H9 (cell line): ENCODE data around the gene SGO1. TPM values are rescaled to one million over a fixed set of nuclear protein-coding genes. Genes with fewer than 3 reads are reported as not detected.

Experiments used
- DNase-seq: peaks from one replicate; pipeline ENCODE4 v3.0.0-alpha.2; 2017
- H2AFZ ChIP-seq: one replicate; pipeline ENCODE4 v1.6.1; 2013; ENCODE audit warnings: mild to moderate bottlenecking, low read length, control low read depth, moderate library complexity
- H2AK5ac ChIP-seq: 2 replicates; pipeline ENCODE4 v1.6.1; 2013; ENCODE audit warnings: low read length, control low read depth, mixed read lengths; ENCODE audit not compliant: insufficient read length
- H2BK120ac ChIP-seq: one replicate; pipeline ENCODE4 v1.6.1; 2013; ENCODE audit warnings: low read depth, mild to moderate bottlenecking, low read length, control low read depth, inconsistent platforms; ENCODE audit not compliant: poor library complexity, severe bottlenecking
- H2BK12ac ChIP-seq: 2 replicates; pipeline ENCODE4 v1.6.1; 2013; ENCODE audit warnings: low read length, control low read depth, mixed read lengths, low read depth; ENCODE audit not compliant: insufficient read length
- H2BK15ac ChIP-seq: 2 replicates; pipeline ENCODE4 v1.6.1; 2013; ENCODE audit warnings: low read depth, low read length, control low read depth
- H2BK20ac ChIP-seq: one replicate; pipeline ENCODE4 v1.6.1; 2013; ENCODE audit warnings: low read depth, mild to moderate bottlenecking, low read length, control low read depth, inconsistent platforms; ENCODE audit not compliant: poor library complexity, severe bottlenecking
- H2BK5ac ChIP-seq: 2 replicates; pipeline ENCODE4 v1.6.1; 2013; ENCODE audit warnings: low read length, control low read depth, mixed read lengths; ENCODE audit not compliant: insufficient read length
- H3K14ac ChIP-seq: 2 replicates; pipeline ENCODE4 v1.6.1; 2013; ENCODE audit warnings: low read length, control low read depth; ENCODE audit not compliant: insufficient read depth
- H3K18ac ChIP-seq: 2 replicates; pipeline ENCODE4 v1.6.1; 2013; ENCODE audit warnings: low read depth, mild to moderate bottlenecking, mixed read lengths, low read length, control low read depth; ENCODE audit not compliant: insufficient read length
- H3K23ac ChIP-seq: 2 replicates; pipeline ENCODE4 v1.6.1; 2013; ENCODE audit warnings: low read length, control low read depth, mixed read lengths, low read depth; ENCODE audit not compliant: insufficient read length
- H3K23me2 ChIP-seq: 2 replicates; pipeline ENCODE4 v1.6.1; 2013; ENCODE audit warnings: low read depth, mild to moderate bottlenecking, mixed read lengths, low read length, control low read depth; ENCODE audit not compliant: insufficient read length, poor library complexity, severe bottlenecking
- H3K27ac ChIP-seq: 2 replicates; pipeline ENCODE4 v1.5.1; 2013; ENCODE audit warnings: low read length, control low read depth, mixed read lengths, low read depth; ENCODE audit not compliant: insufficient read length
- H3K27me3 ChIP-seq: 2 replicates; pipeline ENCODE4 v1.6.1; 2013; ENCODE audit warnings: low read length, control low read depth, inconsistent platforms; ENCODE audit not compliant: insufficient read depth
- H3K4ac ChIP-seq: 2 replicates; pipeline ENCODE4 v1.6.1; 2013; ENCODE audit warnings: low read depth, mild to moderate bottlenecking, control low read depth, inconsistent platforms, low read length, moderate library complexity
- H3K4me1 ChIP-seq: 2 replicates; pipeline ENCODE4 v1.6.1; 2013; ENCODE audit warnings: low read length, control low read depth, inconsistent platforms; ENCODE audit not compliant: insufficient read depth
- H3K4me2 ChIP-seq: 2 replicates; pipeline ENCODE4 v1.6.1; 2013; ENCODE audit warnings: low read length, control low read depth, mixed read lengths; ENCODE audit not compliant: insufficient read length, insufficient read depth
- H3K56ac ChIP-seq: 2 replicates; pipeline ENCODE4 v1.6.1; 2013; ENCODE audit warnings: low read depth, mild to moderate bottlenecking, mixed read lengths, low read length, control low read depth; ENCODE audit not compliant: insufficient read length
- H3K79me1 ChIP-seq: 2 replicates; pipeline ENCODE4 v1.6.1; 2013; ENCODE audit warnings: low read depth, mild to moderate bottlenecking, moderate library complexity, low read length, control low read depth, inconsistent platforms; ENCODE audit not compliant: insufficient read depth, poor library complexity, severe bottlenecking
- H3K79me2 ChIP-seq: 2 replicates; pipeline ENCODE4 v1.6.1; 2013; ENCODE audit warnings: low read length, control low read depth, inconsistent platforms; ENCODE audit not compliant: insufficient read depth
- H3K9ac ChIP-seq: 2 replicates; pipeline ENCODE4 v1.6.1; 2013; ENCODE audit warnings: low read length, control low read depth, mixed read lengths; ENCODE audit not compliant: insufficient read length; ENCODE audit errors: extremely low read depth
- H3K9me3 ChIP-seq: one replicate; pipeline ENCODE4 v1.6.1; 2013; ENCODE audit warnings: low read depth, low read length, inconsistent platforms; ENCODE audit not compliant: control insufficient read depth
- H3T11ph ChIP-seq: one replicate; pipeline ENCODE4 v1.6.1; 2013; ENCODE audit warnings: mild to moderate bottlenecking, low read length, control low read depth, inconsistent platforms
- H4K20me1 ChIP-seq: one replicate; pipeline ENCODE4 v1.6.1; 2013; ENCODE audit not compliant: control insufficient read depth, insufficient read length, insufficient read depth
- H4K5ac ChIP-seq: 2 replicates; pipeline ENCODE4 v1.6.1; 2013; ENCODE audit warnings: low read depth, mild to moderate bottlenecking, mixed read lengths, low read length, control low read depth; ENCODE audit not compliant: insufficient read length
- H4K8ac ChIP-seq: replicated peaks from 2 replicates; pipeline ENCODE4 v1.6.1; 2013; ENCODE audit warnings: low read length, control low read depth, mixed read lengths, low read depth; ENCODE audit not compliant: insufficient read length
- H4K91ac ChIP-seq: 2 replicates; pipeline ENCODE4 v1.6.1; 2013; ENCODE audit warnings: low read depth, mild to moderate bottlenecking, moderate library complexity, mixed read lengths, low read length, control low read depth; ENCODE audit not compliant: insufficient read length
- H3K27ac Mint-ChIP-seq, 3 experiments: 2 replicates in 2 of 3; 3 replicates in 1 of 3; pipeline ENCODE4 v1.8.0; 2020 to 2021; ENCODE audit warnings: mixed read lengths in 3 of 3, mild to moderate bottlenecking in 1 of 3, moderate library complexity in 1 of 3
- H3K27me3 Mint-ChIP-seq: 2 replicates; pipeline ENCODE4 v1.8.0; 2021; ENCODE audit warnings: low read depth, mild to moderate bottlenecking, moderate library complexity, mixed read lengths
- H3K36me3 Mint-ChIP-seq, 3 experiments: 2 replicates in 2 of 3; 3 replicates in 1 of 3; pipeline ENCODE4 v1.8.0; 2020 to 2021; ENCODE audit warnings: low read depth in 3 of 3, mixed read lengths in 3 of 3; ENCODE audit not compliant: insufficient read depth in 1 of 3
- H3K4me1 Mint-ChIP-seq, 2 experiments: 2 replicates each; pipeline ENCODE4 v1.8.0; 2020; ENCODE audit warnings: mixed read lengths in 2 of 2
- H3K4me3 Mint-ChIP-seq, 2 experiments: 2 replicates in 1 of 2; 3 replicates in 1 of 2; pipeline ENCODE4 v1.8.0; 2020 to 2021; ENCODE audit warnings: mild to moderate bottlenecking in 2 of 2, mixed read lengths in 2 of 2, moderate library complexity in 1 of 2
- H3K9me3 Mint-ChIP-seq, 2 experiments: 2 replicates in 1 of 2; 3 replicates in 1 of 2; pipeline ENCODE4 v1.8.0; 2020; ENCODE audit warnings: mild to moderate bottlenecking in 2 of 2, mixed read lengths in 2 of 2, moderate library complexity in 1 of 2
- CTCF ChIP-seq: fragments of 200-600 bp; sonication (generic); conservative IDR thresholded peaks from 3 replicates; pipeline ENCODE4 v1.8.0; 2021; ENCODE audit warnings: antibody characterized with exemption, mild to moderate bottlenecking
- total RNA-seq: library from RNA; stranded (reverse); gene quantifications from 2 replicates; pipeline ENCODE4 v1.2.1, GENCODE V29; 2021

Gene SGO1
- total RNA-seq, 1 experiment from 2014 or later: 30.7 TPM

- Histone ChIP-seq H2BK120ac (no peak overlapping the region), H2AFZ (no peak overlapping the region), H3K23me2 (no peaks in the 10 kb centered on the region), H3K56ac (no peak overlapping the region), H3K27me3 (no peaks in the 10 kb centered on the region), H3K14ac (no peak overlapping the region), H2AK5ac (no peak overlapping the region), H4K20me1 (no peaks in the 10 kb centered on the region), H3K9ac (no peak overlapping the region), H2BK15ac (no peak overlapping the region), H2BK20ac (no peak overlapping the region), H3K4ac (no peak overlapping the region), H3K4me1 (no peaks in the 10 kb centered on the region), H4K5ac (no peak overlapping the region), H3K23ac (no peak overlapping the region), H3K79me2 (no peaks in the 10 kb centered on the region), H3K27ac (no peak overlapping the region), H3K9me3 (no peaks in the 10 kb centered on the region), H4K91ac (no peak overlapping the region), H4K8ac (no peak overlapping the region), H2BK12ac (no peak overlapping the region), H3K79me1 (no peaks in the 10 kb centered on the region), H3K18ac (no peak overlapping the region), H2BK5ac (no peak overlapping the region), H3T11ph (no peak overlapping the region), H3K4me2 (no peak overlapping the region)
- Mint-ChIP-seq H3K27me3 (no peaks in the 10 kb centered on the region), H3K9me3 (no peaks in the 10 kb centered on the region), H3K36me3 (peaks cover 16 to 59% (median 53%) of the 10 kb centered on the region in 3 experiments; a peak in 5 of 7 replicates), H3K27ac (no peak overlapping the region; a peak in 1 of 7 replicates), H3K4me1 (peaks cover 3 to 4% of the 10 kb centered on the region in 2 experiments), H3K4me3 (no peak overlapping the region)
- TF ChIP-seq CTCF: no peak
- no peak for DNase-seq
These were observed 25.8 kb downstream of the SGO1 start for GRCh38 chr3:20160230-20160629.
